ENCODE results near the gene CERS3. TPM values are rescaled to one million over a fixed set of nuclear protein-coding genes. Genes with fewer than 3 reads are reported as not detected.

Gene CERS3
- total RNA-seq, 4 donors from 2014 or later: not detected

- intact Hi-C loops (cut with DNase I; ENCODE audit: low total_unique reads) (no loop called here), in situ Hi-C loops (cut with MboI; ENCODE audit: low pct_ligation_motif_present in 1 of 4, low pct_unique_long_range_greater_than_20kb in 1 of 4, low sequenced_read_pairs in 3 of 4) (no loop called here)
- TF ChIP-seq POLR2A (IDR thresholded peaks at IDR 0.05) (no peak), POLR2AphosphoS5 (IDR thresholded peaks at IDR 0.05) (no peak), EP300 (IDR thresholded peaks at IDR 0.05; ENCODE audit: low read depth) (no peak), CTCF (IDR thresholded peaks at IDR 0.05) (no peak)
- Histone ChIP-seq H3K4me3 (no peak overlapping the region), H3K4me1 (no peaks in the 10 kb centered on the region), H3K27ac (no peak overlapping the region), H3K9me3 (no peaks in the 10 kb centered on the region), H3K27me3 (no peaks in the 10 kb centered on the region), H3K36me3 (no peaks in the 10 kb centered on the region)
- 86 to 89% methylated on average over 3 to 6 of the region's 6 CpGs for WGBS, 2 donors (ENCODE audit: low coverage in 1 of 2)
- no peak for DNase-seq
Measured at GRCh38 chr15:100400996-100401395, 127.8 kb downstream of the CERS3 start.

- H3K36me3 ChIP-seq: no peaks in the 10 kb centered on the region
- no peaks in the 10 kb centered on the region for H3K27me3 ChIP-seq
- TF ChIP-seq POLR2AphosphoS5 (IDR thresholded peaks at IDR 0.05) (no peak), EP300 (IDR thresholded peaks at IDR 0.05; ENCODE audit: low read depth) (no peak), CTCF (IDR thresholded peaks at IDR 0.05) (no peak), POLR2A (IDR thresholded peaks at IDR 0.05) (no peak)
- no peaks in the 10 kb centered on the region for H3K9me3 ChIP-seq
- intact Hi-C loops (cut with DNase I; ENCODE audit: low total_unique reads) (no loop called here), in situ Hi-C loops (cut with MboI; ENCODE audit: low pct_ligation_motif_present in 1 of 4, low pct_unique_long_range_greater_than_20kb in 1 of 4, low sequenced_read_pairs in 3 of 4) (no loop called here)
- no peaks in the 10 kb centered on the region for H3K4me1 ChIP-seq
- 34 to 46% methylated on average over 4 of the region's 4 CpGs for WGBS, 2 donors (ENCODE audit: low coverage in 1 of 2)
- DNase-seq: no peak
- H3K4me3 ChIP-seq: no peak overlapping the region
- no peak overlapping the region for H3K27ac ChIP-seq
Measured at GRCh38 chr15:100394736-100395440, 133.9 kb downstream of the CERS3 start.

- Histone ChIP-seq H3K4me1 (no peaks in the 10 kb centered on the region), H3K4me3 (no peak overlapping the region), H3K9me3 (peaks cover 0 to 7% of the 10 kb centered on the region in 2 donors), H3K27me3 (no peaks in the 10 kb centered on the region), H3K36me3 (no peaks in the 10 kb centered on the region), H3K27ac (no peak overlapping the region)
- 52 to 71% methylated on average over 2 of the region's 2 CpGs for WGBS, 2 donors (ENCODE audit: low coverage in 1 of 2)
- no peak for DNase-seq
- intact Hi-C loops (cut with DNase I; ENCODE audit: low total_unique reads) (no loop called here), in situ Hi-C loops (cut with MboI; ENCODE audit: low pct_ligation_motif_present in 1 of 4, low pct_unique_long_range_greater_than_20kb in 1 of 4, low sequenced_read_pairs in 3 of 4) (no loop called here)
- TF ChIP-seq CTCF (IDR thresholded peaks at IDR 0.05): no peak
- TF ChIP-seq POLR2AphosphoS5 (IDR thresholded peaks at IDR 0.05): no peak
- TF ChIP-seq POLR2A (IDR thresholded peaks at IDR 0.05): no peak
- TF ChIP-seq EP300 (IDR thresholded peaks at IDR 0.05; ENCODE audit: low read depth): no peak
Measured at GRCh38 chr15:100393008-100393407, 135.7 kb downstream of the CERS3 start.

- in situ Hi-C loops (cut with MboI; ENCODE audit: low pct_ligation_motif_present in 1 of 4, low pct_unique_long_range_greater_than_20kb in 1 of 4, low sequenced_read_pairs in 3 of 4): no loop called here
- no peaks in the 10 kb centered on the region for H3K4me1 ChIP-seq
- peaks cover 4 to 11% of the 10 kb centered on the region in 2 donors for H3K9me3 ChIP-seq
- H3K27ac ChIP-seq: no peak overlapping the region
- no peak for DNase-seq
- intact Hi-C loops (cut with DNase I; ENCODE audit: low total_unique reads): no loop called here
- H3K4me3 ChIP-seq: no peak overlapping the region
- H3K36me3 ChIP-seq: no peaks in the 10 kb centered on the region
- TF ChIP-seq CTCF (IDR thresholded peaks at IDR 0.05) (no peak), POLR2AphosphoS5 (IDR thresholded peaks at IDR 0.05) (no peak), EP300 (IDR thresholded peaks at IDR 0.05; ENCODE audit: low read depth) (no peak), POLR2A (IDR thresholded peaks at IDR 0.05) (no peak)
- H3K27me3 ChIP-seq: no peaks in the 10 kb centered on the region
- 89 to 93% methylated on average over 2 to 3 of the region's 3 CpGs for WGBS, 2 donors (ENCODE audit: low coverage in 1 of 2)
Measured at GRCh38 chr15:100385300-100386050, 143.3 kb downstream of the CERS3 start.
